Suprapubic skin (tissue), 4 donors: ENCODE measurements around the gene ZNF280C.

Source experiments
- CTCF ChIP-seq, 2 donors: fragments of 200-600 bp in 1 of 2; fragments of 450-650 bp in 1 of 2; sonication (generic) in 1 of 2; IDR thresholded peaks; one replicate each; pipeline ENCODE4 v1.5.1; 2016 to 2019; ENCODE audit warnings: antibody characterized with exemption in 2 of 2, mild to moderate bottlenecking in 1 of 2, moderate library complexity in 1 of 2
- POLR2A ChIP-seq, 2 donors: fragments of 450-650 bp; IDR thresholded peaks; one replicate each; pipeline ENCODE4 v1.6.1; 2017; ENCODE audit warnings: antibody characterized with exemption in 2 of 2, mild to moderate bottlenecking in 2 of 2, moderate library complexity in 2 of 2
- POLR2AphosphoS5 ChIP-seq, 3 donors: sonication (generic); formaldehyde crosslinking; IDR thresholded peaks; one replicate each; pipeline ENCODE4 v1.6.1; 2017; ENCODE audit warnings: antibody characterized with exemption in 3 of 3

- no peak for TF ChIP-seq POLR2A (IDR thresholded peaks at IDR 0.05)
- TF ChIP-seq CTCF (IDR thresholded peaks at IDR 0.05) = no peak
- no peak for TF ChIP-seq POLR2AphosphoS5 (IDR thresholded peaks at IDR 0.05)
These were observed 64.1 kb downstream of the ZNF280C start for GRCh38 chrX:130204647-130205046.
